GM18507 (cell line): Measurements from ENCODE around the gene HSPB9.

Experiments used
- DNase-seq: peaks from one replicate; pipeline ENCODE4 v3.0.0; 2011; ENCODE audit warnings: low read depth; ENCODE audit not compliant: insufficient read length; ENCODE audit errors: extremely low spot score
- FAIRE-seq: peaks from 2 replicates; lab custom pipeline; 2011; peaks lifted over from hg19 to GRCh38; lab: Jason Lieb, UNC

Gene HSPB9, protein sequence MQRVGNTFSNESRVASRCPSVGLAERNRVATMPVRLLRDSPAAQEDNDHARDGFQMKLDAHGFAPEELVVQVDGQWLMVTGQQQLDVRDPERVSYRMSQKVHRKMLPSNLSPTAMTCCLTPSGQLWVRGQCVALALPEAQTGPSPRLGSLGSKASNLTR

DNA sequence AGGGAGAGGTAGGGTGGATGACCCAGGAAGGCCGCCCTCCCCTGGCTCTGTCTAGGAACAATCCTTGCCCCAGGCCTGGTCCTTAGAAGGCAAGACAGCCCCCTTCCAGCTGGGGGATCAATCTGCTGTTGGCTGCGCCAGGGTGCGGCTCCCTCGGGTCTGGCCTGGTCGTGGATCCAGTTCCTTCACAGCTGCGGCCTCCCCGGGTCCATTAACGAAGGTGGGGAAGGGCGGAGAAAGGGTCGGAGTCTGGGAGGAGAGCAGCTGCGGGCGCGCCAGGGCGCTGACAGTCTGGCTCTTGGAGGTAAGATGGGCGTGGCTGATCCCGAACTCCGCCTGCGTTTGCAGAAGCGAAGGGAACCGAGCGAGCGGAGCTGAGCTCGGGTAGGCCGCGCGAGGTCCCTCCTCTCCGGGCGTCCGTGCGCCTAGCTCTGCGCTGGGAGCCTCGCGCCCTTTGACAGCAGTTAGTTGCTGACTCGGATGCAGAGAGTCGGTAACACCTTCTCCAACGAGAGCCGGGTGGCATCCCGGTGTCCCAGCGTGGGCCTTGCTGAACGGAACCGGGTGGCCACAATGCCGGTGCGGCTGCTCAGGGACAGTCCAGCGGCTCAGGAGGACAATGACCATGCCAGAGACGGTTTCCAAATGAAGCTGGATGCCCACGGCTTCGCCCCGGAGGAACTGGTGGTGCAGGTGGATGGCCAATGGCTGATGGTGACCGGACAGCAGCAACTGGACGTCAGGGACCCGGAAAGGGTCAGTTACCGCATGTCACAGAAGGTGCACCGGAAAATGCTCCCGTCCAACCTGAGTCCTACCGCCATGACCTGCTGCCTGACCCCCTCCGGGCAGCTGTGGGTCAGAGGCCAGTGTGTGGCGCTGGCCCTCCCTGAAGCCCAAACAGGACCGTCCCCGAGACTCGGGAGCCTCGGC, at the start of gene HSPB9:
TSS of gene HSPB9 (plus strand) at position 434 of the 933 bp plus-strand sequence. CDS start at position 481, 47 bp downstream.
- DNase-seq (no peak), FAIRE-seq (no peak)

DNA sequence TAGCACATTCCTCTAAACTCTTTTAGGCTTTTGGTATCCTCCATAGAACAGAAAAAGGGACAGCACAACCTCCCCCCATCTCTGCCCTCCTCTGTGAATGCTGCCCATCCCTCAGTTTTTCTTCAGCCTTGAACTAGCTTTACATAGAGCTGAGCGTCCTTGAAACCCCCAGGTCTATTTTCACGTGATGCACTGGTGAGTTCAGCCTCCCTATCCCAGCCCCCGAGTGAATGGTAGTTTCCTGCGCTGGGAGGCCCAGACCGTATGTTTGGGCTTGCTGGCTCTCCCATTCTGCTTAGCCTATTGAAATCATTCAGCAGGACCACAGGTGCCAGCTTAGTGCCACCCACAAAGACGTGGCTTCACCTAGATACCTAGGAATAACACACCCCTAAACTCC, 46.8 kb upstream of the HSPB9 start:
- DNase-seq (no peak), FAIRE-seq (no peak)

DNA sequence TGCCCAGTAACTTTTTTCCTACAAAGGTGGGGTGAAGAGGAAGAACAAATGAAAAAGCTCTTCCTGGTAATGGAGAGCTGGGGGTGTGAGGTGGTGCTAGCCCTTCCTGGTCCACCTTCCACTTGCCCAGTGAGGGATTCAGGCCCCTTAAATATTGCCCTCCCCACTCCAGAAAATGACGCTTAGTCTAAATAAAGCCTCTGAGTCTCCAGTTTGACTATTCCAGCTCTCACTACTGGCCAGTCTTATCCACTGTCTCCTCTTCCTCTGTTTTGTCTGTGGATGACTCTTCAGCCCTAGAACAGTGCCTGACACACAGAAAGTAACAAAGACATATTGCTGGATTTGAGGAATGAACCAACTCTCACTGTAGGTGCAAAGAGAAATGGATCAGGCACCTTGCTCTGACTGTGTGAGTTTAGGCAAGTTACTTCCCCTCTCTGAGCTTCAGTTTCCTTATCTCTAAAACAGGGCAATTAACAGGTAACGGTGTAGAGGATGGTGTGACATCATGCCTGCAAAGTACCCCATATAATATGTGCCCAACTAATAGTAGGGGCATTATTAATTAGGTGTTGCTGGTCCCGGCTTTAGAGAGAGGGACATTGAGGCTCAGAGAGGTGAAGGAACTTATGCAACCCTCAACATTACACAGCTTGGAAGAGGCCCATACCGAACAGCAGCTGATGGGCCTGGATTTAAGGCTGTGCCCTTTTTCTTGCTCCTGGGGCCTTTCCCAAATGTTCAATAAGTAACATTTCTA, 45.6 kb upstream of the HSPB9 start:
- no peak for DNase-seq
- no peak for FAIRE-seq

DNA sequence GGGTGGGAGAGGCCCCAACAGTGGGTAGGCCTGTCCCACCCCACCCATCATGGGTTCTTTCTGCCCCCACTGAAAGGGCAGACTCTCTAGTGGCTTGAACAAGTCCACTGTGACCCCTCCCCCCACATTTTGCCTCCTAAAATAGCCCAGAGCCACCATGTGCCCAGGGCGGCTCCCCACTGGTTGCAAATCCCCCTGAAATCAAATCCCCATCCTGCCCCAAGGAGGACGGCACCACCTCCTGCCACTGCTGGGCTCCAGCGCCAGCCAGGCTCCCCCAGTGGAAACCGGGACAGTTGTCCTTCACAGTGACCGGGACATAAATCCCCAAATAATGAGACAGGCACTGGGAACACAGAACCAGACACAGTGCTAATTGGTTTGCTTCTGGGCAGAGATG, 44.8 kb upstream of the HSPB9 start:
- DNase-seq (no peak), FAIRE-seq (no peak)

DNA sequence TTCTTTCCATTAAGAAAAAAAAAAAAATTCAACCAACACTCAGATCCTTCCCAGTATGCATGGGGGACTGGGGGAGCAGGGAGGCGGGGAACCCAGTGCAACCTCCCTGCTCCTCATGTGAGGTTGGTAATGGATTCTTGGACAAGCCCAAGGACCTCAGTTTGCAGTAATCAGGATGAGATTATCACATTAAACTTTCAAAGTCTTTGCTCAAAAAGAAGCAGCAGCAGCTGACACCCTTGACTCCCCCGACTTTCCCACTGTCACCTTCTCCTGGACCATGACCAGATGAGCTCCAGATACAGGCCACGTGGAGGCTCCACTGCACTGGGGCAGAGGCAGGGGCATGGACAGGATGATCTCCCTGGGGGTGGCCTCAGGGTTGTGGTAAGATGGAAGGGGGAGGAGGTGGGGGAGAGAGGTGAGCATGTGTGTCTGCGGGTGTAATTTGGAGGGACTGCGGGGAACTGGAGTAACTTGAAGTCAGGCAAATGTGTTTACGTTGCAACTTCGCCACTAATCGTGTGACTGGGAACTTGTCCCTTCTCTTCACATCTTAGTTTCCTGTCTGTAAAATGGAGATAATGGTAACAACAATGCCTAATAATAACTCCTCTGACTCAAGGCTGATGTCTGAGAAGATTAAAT, 44.1 kb upstream of the HSPB9 start:
- no peak for DNase-seq
- no peak for FAIRE-seq

DNA sequence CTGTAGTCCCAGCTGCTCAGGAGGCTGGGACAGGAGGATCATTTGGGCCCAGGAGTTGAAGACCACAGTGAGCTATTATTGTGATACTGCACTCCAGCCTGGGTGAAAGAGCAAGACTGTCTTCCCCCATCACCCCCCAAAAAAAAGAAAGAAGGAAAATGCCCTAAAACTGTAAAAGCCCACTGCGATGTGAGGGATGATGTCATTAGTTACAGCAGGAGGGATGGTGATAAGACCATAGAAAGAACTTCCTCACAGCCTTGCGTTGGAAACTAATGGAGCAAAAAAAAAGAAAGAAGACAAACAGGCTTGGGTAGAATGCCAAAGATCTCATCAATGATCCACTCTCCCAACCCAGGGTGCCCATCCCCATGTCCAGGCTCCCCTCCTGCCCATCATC, 43.1 kb upstream of the HSPB9 start:
- FAIRE-seq, result no peak

DNA sequence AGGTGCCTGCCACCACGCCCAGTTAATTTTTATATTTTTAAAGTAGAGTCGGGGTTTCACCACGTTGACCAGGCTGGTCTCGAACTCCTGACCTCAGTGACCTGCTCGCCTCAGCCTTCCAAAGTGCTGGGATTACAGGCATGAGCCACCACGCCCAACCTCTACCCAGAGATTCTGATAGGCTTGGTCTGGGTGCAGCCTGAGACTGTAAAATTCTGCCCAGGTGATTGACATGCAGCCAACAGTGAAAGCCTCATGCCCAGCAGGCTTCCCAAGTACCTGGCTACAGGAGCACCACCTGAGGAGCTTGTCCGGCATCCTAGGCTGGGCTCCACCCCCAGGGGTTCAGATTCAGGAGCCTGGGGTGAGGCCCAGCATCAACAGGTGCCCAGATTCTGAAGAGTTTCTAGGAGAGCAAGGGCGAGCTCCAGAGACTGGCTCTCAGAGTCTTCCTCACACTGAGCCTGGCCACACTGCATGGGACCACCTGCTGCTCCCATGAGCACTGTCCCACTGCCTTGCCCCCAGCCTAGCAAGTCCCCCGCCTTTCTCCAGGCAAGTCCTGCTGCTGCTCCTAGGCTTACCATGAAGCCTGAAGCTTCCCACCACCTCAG, 41.0 kb upstream of the HSPB9 start:
- DNase-seq (no peak), FAIRE-seq (no peak)

More for the DNA sequence above, 43.1 kb upstream of the HSPB9 start:
- no peak for DNase-seq

DNA sequence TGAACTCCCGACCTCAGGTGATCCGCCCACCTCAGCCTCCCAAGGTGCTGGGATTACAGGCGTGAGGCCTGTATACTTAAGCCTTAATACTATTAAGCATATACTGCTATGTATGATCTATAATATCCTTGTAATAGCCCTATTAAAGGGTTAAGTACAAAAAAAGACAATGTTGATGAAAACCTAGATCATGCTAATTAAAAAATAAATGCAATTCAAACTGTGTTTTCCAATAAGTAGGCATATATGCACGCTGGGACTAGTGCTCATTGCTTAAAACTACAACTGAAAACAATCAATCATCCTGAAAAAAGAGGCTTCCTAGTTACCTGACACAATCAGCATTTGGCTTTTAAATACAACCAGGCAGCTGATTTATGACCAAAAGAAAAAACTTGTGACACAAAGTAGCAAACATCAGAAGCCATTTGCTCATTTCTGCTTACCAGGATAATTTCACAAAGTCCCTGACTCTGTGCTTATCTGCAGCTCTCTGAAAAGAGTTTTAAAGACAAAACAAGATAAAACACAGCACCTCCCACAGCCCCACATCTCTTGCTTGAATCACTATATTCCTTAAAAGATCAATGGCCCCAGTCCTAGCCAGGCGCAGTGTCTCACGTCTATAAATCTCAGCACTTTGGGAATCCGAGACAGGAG, 35.4 kb upstream of the HSPB9 start:
- no peak for DNase-seq
- FAIRE-seq, result no peak

DNA sequence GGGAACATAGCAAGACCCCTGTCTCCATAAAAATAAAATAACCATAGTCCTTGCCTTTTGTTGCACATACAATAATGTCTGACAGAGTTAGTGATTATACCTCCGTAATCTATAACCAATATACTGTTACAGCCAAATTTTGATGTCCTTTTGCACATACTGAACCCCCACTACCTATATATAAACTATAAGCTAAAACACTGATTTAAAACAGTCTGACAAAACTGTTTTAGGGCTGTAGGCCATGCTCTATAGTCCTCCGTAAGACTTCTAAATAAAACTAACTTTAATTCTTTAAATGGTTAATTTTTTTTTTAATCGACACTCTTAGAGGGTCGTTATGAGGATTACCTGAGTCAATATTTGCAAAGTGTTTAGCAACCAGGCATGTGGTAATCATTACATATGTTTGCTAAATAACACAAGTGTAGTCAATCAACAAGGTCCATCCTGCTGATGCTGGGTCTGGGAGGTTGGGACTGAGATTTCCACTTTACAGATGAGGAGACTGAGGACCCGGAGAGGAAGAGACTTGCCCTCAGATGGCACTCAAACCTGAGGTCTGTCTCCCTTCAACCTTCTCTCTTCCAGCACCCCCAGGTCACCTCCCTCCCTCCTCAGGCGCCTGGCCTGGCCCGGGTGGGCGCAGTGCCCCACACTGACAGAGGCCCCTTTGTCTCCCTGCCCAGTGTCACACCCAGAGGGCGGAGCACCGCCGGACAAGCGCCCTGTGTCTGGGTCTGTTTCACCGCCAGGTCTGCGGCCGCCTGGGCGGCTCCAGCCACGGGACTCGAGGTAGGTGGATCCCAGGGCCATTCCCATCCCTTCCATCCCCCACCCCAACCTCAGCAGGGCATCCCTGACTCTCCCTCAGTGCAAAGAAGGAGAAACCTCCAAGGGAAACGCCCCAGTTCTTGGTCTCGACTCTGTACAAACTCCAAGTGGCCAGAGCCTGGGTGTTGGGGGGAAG, 34.6 kb upstream of the HSPB9 start:
- DNase-seq, result no peak
- FAIRE-seq, result no peak

DNA sequence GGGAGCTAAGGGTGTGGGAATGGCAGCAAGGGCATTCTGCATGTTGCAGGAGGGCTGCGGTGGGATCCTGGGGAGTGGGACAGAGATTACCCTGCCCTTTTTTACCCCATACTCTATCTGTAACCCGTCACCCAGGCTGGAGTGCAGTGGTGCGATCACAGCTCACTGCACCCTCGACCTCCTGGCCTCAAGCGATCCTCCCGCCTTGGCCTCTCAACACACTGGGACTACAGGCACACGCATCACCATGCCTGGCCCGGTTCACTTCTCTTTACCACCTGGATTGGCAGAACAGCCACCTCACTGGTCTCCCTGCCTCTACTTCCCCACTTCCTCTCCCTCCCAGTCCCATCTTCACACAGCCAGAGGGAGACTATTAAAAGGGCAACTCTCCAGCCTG, 33.9 kb upstream of the HSPB9 start:
- no peak for FAIRE-seq
- DNase-seq, result no peak

DNA sequence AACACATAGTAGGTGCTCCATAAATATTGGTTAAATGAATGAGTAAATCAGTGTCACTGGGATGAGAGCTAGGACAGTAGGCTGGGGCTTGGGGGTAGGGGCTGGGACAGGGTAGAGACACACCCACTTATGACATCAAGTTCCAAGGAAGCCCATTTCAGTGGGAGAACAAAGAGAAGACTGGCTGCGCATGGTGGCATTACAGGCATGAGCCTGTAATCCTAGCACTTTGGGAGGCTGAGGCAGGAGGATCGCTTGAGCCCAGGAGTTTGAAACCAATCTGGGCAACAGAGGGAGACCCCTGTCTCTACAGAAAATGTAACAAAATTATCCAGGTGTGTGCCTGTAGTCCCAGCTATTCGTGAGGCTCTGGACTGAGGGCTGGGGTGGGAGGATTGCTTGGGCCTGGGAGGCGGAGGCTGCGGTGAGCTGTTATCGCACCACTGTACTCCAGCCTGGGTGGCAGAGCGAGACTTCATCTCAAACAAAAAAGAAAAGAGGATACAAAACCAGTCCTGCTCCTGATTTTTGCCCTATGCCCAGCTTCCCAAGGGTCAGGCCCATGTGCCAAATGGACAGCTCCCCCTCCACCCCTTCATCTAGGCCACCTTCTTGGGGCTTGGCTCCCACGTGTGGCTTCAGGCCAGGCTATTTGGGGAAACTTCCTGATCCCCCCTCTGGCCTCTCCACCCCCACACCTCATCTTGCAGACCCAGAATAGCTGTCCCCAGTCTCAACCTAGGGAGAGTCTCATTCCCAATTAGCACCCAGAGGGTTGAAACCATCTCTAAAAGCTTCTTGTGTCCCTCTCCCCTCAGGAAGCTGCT, 31.4 kb upstream of the HSPB9 start:
- DNase-seq (no peak), FAIRE-seq (no peak)

DNA sequence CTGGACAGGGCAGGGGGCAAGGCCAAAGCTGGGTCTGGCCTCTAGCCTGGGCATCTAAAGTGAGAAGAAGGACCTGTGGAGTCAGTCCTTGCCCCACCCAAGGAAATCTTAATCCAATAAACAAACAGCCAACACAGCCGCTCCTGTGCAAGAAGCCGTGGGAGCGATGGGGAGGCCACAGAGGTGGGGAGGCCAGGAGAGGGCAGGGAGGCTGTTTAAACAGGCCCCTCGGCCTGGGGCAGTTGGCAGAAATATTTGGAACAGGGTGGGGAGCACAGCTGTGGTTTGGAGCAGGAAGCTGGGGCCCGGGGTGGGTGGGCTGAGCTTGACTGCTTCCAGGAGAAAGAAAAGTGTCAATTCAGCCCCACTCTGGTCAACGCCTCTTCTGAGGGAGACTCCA, 29.7 kb upstream of the HSPB9 start:
- FAIRE-seq, result no peak
- DNase-seq, result no peak

DNA sequence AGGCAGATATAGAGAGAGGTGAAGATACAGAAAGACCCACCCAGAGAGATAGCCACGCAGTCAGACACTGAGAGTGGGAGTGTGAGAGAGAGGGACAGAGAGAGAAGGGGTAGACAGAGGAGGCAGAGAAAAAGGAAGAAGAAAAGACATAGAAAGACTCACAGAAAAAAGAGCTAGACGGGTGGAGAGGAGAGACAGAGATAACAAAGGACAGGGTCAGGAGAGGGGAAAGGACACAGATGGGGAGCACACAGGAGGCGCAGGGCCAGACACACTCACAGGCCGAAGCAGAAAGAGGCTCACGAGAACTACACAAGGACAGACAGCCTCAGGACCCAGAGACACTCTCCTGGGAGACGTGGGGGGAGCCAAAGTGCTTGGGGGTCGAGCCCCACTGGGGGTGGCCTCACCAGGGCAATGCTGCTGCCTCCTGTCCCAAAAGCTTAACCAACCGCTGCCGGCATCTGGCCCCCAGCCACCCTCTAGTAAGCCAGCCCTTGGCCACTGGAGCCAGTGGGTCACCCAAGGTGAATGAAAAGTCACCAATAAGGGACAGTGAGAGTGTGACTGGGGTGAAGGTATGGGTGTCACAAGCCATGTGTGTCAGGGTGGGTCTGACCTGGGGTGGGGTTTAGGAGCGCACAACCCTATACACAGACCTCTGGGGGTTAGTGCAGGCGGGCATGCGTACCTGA, 28.1 kb upstream of the HSPB9 start:
- FAIRE-seq, result no peak
- no peak for DNase-seq

DNA sequence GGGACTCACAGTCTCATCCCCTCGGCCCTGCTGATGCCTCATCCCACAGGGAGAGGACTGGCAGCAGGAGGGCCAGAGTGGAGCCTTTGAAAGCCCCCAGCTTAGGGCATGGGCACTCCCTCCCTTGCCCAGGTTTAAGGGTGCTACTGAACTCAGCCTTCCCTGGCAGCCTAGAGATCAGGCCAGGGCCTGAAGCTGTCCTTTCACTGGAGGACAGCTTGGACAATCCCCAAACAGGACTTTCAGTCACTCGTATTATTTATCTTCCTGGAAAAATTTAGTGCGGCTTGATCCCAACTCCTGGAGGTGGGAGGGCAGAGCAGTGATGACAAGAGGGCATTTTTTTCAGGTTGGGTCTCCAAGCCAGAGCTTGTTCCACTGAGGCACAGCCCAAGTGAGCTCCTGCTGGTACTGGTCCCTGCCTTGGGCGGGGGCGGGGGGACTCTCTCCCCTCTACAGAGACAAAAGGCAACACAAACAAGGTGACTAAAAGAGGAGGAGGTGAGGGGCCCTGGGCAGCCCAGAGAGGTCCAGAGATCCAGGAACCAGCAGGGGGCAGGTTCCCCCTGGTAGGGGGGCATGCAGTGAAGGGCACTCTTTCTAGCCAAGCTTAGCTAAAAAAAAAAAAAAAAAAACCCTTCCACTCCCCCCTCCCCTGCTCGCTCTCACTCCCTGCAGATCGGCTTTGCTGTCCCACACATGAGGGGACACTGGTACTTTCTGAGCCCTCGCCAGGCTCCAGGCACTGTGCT, 26.1 kb upstream of the HSPB9 start:
- DNase-seq (no peak), FAIRE-seq (no peak)

DNA sequence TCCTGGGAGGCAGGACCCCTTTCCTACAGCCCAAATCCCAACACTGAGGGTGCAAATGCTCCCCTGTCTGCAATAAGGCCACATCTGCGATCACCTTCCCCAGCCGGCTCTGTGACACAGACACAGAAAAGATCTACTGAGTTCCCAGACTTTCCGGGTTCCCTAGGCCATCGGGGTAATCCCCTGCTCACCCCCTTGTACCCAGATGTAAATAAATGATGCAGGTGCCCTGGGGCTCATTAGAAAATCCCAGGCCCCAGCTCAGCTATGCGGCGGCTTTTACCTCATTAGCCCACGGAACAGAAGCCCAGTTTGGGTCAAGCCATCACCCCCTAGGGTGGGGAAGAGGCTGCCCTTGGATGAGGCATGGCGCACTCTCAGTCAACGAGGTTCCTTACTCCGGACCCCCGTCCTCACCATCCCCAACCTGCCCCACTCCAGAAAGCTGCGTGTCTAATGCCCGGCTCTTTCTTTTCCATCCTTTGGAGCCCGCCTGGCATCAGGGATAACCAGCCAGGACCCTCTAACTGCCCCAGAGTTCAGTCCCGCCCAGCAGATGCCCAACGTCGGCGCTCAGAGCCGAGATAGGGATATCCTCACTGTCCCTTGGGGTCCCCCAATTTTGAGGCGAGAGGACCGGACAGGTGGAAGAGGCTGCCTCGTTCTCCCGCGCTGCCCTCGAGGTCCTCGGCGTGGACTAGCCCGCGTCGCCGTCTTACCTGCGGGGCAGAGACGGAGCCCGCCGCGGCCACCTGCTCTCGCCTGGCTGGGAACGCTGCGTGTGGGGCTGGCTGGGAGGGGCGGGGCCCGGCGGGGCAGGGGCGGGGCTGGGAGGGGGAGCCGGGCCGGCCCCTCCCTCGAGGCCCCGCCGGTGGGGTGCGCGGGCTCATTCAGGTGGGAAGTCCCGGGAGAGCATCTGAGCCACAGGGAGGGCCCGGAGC, 24.6 kb upstream of the HSPB9 start, which contains the start of gene ZNF385C:
TSS of gene ZNF385C (minus strand) at position 783 of the 941 bp plus-strand sequence. CDS start 35,417 bp downstream, outside the sequence.
- FAIRE-seq (no peak), DNase-seq (no peak)
